Activated CD4-positive, CD25-positive, alpha-beta regulatory T cell treated with anti-CD3 and anti-CD28 coated beads, Interleukin-2, amount 50 U/mL, for 72 hours (primary cell): ENCODE measurements around the gene DMAC2.
"Not testable (repeated sequence)": the region's sequence is repeated elsewhere in the genome, so short reads cannot be mapped to it uniquely, and the experiment has no call there.

Experiments used
- DNase-seq: peaks from one replicate; pipeline ENCODE4 v3.0.0; 2021

Gene DMAC2

GRCh38 chr19:41421973-41422372 is 17.7 kb downstream of the DMAC2 start:
- DNase-seq: no peak

GRCh38 chr19:41421314-41421713 is 18.4 kb downstream of the DMAC2 start:
- no peak for DNase-seq

- no peak for DNase-seq
Observed at GRCh38 chr19:41420101-41420880, 19.4 kb downstream of the DMAC2 start.

- DNase-seq: no peak
Observed at GRCh38 chr19:41416194-41416674, 23.5 kb downstream of the DMAC2 start.

GRCh38 chr19:41415154-41415571 is 24.5 kb downstream of the DMAC2 start:
- DNase-seq: no peak

GRCh38 chr19:41414461-41414860 is 25.3 kb downstream of the DMAC2 start:
- DNase-seq: no peak

- no peak for DNase-seq
Observed at GRCh38 chr19:41413947-41414346, 25.8 kb downstream of the DMAC2 start.

GRCh38 chr19:41412953-41413352 is 26.8 kb downstream of the DMAC2 start:
- DNase-seq: no peak

GRCh38 chr19:41411968-41412265 is 27.8 kb downstream of the DMAC2 start:
- no peak for DNase-seq

- DNase-seq: no peak
Observed at GRCh38 chr19:41411100-41411967, 28.4 kb downstream of the DMAC2 start.

GRCh38 chr19:41410336-41411054 is 29.2 kb downstream of the DMAC2 start:
- DNase-seq: no peak

GRCh38 chr19:41409288-41409687 is 30.4 kb downstream of the DMAC2 start:
- no peak for DNase-seq

GRCh38 chr19:41408846-41409245 is 30.9 kb downstream of the DMAC2 start:
- not testable (repeated sequence) for DNase-seq

- DNase-seq: no peak
Observed at GRCh38 chr19:41408256-41408655, 31.5 kb downstream of the DMAC2 start.

- DNase-seq: no peak
Observed at GRCh38 chr19:41407271-41407670, 32.4 kb downstream of the DMAC2 start.

GRCh38 chr19:41405776-41406175 is 33.9 kb downstream of the DMAC2 start:
- no peak for DNase-seq

GRCh38 chr19:41403181-41403970 is 36.3 kb downstream of the DMAC2 start:
- DNase-seq: no peak

- no peak for DNase-seq
Observed at GRCh38 chr19:41402010-41402409, 37.7 kb downstream of the DMAC2 start.

GRCh38 chr19:41401483-41401882 is 38.2 kb downstream of the DMAC2 start:
- DNase-seq: no peak

- DNase-seq: no peak
Observed at GRCh38 chr19:41399525-41399924, 40.2 kb downstream of the DMAC2 start.

GRCh38 chr19:41399091-41399490 is 40.6 kb downstream of the DMAC2 start:
- no peak for DNase-seq

GRCh38 chr19:41398598-41398997 is 41.1 kb downstream of the DMAC2 start:
- no peak for DNase-seq

- no peak for DNase-seq
Observed at GRCh38 chr19:41398050-41398418, 41.7 kb downstream of the DMAC2 start.
